ENCODE measurements around the gene KLK12. TPM values are rescaled to one million over a fixed set of nuclear protein-coding genes. Genes with fewer than 3 reads are reported as not detected.

KLK12 gene
- total RNA-seq, 1 donor from 2014 or later = not detected

DNA sequence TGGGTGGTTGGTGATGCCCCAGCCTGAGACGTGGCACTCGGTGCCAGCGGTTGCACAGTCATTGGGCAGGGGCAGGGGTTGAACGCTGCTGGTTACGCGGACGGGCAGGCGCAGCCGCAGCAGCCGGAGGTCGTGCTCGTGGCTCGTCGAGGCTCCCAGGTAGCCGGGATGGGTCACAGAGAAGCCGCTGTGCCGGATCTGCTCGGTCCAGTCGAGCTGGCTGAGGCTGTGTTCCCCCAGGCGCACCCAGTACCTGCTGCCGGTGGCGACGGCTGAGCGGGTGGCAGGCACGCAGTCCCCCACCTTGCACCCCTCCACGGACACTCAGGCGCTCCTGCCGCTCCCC lies 2.9 kb downstream of the KLK12 start:
- Mint-ChIP-seq H3K4me3 (no peak overlapping the region), H3K9me3 (no peaks in the 10 kb centered on the region), H3K4me1 (peaks cover 3% of the 10 kb centered on the region), H3K36me3 (no peaks in the 10 kb centered on the region), H3K27ac (no peak overlapping the region), H3K27me3 (ENCODE audit: low read depth) (peaks cover 34% of the 10 kb centered on the region)
- DNase-seq (ENCODE audit: low spot score in 2 of 2, unreplicated experiment in 2 of 2) = no peak
- TF ChIP-seq, protein P1, sequence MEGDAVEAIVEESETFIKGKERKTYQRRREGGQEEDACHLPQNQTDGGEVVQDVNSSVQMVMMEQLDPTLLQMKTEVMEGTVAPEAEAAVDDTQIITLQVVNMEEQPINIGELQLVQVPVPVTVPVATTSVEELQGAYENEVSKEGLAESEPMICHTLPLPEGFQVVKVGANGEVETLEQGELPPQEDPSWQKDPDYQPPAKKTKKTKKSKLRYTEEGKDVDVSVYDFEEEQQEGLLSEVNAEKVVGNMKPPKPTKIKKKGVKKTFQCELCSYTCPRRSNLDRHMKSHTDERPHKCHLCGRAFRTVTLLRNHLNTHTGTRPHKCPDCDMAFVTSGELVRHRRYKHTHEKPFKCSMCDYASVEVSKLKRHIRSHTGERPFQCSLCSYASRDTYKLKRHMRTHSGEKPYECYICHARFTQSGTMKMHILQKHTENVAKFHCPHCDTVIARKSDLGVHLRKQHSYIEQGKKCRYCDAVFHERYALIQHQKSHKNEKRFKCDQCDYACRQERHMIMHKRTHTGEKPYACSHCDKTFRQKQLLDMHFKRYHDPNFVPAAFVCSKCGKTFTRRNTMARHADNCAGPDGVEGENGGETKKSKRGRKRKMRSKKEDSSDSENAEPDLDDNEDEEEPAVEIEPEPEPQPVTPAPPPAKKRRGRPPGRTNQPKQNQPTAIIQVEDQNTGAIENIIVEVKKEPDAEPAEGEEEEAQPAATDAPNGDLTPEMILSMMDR (IDR thresholded peaks at IDR 0.05; ENCODE audit: unreplicated experiment) = no peak

DNA sequence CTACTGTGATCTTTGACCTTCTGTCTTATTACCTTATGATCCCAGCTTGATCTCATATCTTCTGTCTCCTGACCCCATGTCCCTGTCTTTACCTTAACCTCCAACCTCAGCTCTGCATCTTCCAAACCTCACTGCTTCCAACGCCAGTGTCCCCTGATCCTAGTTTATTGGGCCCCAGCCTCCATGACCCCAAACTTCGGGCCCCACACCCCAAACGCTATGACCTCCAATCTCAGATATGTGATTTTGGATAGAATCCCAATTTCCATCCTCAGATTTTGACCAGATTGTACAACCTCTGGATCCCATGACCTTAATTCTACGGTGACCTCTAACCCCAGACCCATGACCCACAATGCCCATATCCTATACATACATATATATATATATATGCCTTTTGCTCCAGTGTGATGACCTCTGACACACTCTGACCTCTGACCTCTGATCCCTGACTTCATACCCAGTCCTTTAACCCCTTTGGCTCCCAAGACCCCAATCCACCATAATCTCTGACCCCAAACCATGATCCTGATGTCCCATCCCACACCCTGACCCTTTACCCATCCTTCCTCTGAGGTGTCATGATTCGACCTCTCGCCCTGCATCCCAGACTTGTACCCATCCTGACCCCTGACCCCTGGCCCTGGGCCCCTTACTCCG lies 3.5 kb downstream of the KLK12 start:
- DNase-seq (ENCODE audit: low spot score in 2 of 2, unreplicated experiment in 2 of 2) = no peak
- Mint-ChIP-seq H3K27ac (no peak overlapping the region), H3K4me3 (no peak overlapping the region), H3K36me3 (no peaks in the 10 kb centered on the region), H3K4me1 (peaks cover 6% of the 10 kb centered on the region), H3K27me3 (ENCODE audit: low read depth) (peaks cover 33% of the 10 kb centered on the region), H3K9me3 (no peaks in the 10 kb centered on the region)
- TF ChIP-seq, protein P1 (IDR thresholded peaks at IDR 0.05; ENCODE audit: unreplicated experiment) = no peak

DNA sequence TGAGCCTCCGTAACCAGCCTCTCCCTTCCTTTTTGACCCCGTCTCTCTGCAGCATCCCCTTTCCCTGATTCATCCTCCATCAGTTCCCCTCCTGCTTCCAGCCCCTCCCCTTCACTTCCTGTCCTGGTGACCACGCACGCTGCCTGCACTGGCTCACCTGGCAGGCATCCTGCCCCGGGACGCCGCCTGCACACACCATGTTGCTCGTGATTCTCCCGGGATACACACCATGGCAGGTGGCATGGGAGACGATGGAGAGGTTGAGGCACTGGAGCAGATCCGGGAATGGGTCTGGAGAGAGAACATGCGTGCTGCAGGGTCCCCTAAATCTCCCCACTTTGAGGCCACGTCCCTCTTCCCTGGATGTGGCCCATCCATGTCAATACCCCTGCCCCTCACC lies 4.2 kb downstream of the KLK12 start:
- H3K27ac Mint-ChIP-seq = no peak overlapping the region
- H3K27me3 Mint-ChIP-seq (ENCODE audit: low read depth) = peaks cover 30% of the 10 kb centered on the region
- H3K9me3 Mint-ChIP-seq = no peaks in the 10 kb centered on the region
- H3K36me3 Mint-ChIP-seq = no peaks in the 10 kb centered on the region
- H3K4me3 Mint-ChIP-seq = no peak overlapping the region
- DNase-seq (ENCODE audit: low spot score in 2 of 2, unreplicated experiment in 2 of 2) = no peak
- H3K4me1 Mint-ChIP-seq = peaks cover 6% of the 10 kb centered on the region
- TF ChIP-seq, protein P1 (IDR thresholded peaks at IDR 0.05; ENCODE audit: unreplicated experiment) = no peak

DNA sequence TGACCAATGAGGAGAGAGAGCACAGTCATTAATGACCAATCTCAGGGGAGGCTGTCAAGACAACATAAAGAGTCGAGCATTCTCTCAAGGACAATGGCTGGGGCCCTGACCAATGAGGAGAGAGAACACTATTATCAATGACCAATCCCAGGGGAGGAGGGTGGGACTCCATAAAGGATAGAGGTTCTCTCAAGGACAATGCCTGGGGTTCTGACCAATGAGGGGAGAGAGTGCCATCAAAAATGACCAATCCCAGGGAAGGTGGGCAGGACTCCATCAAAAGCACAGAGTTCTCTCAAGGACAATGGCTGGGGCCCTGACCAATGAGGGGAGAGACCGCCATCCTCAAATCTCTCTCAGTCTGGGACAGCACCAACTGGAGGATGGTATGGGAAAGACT lies 5.1 kb downstream of the KLK12 start:
- DNase-seq (ENCODE audit: low spot score in 2 of 2, unreplicated experiment in 2 of 2) = no peak
- Mint-ChIP-seq H3K27ac (no peak overlapping the region), H3K4me1 (peaks cover 6% of the 10 kb centered on the region), H3K36me3 (no peaks in the 10 kb centered on the region), H3K27me3 (ENCODE audit: low read depth) (peaks cover 28% of the 10 kb centered on the region), H3K4me3 (no peak overlapping the region), H3K9me3 (no peaks in the 10 kb centered on the region)
- TF ChIP-seq, protein P1 (IDR thresholded peaks at IDR 0.05; ENCODE audit: unreplicated experiment) = no peak

DNA sequence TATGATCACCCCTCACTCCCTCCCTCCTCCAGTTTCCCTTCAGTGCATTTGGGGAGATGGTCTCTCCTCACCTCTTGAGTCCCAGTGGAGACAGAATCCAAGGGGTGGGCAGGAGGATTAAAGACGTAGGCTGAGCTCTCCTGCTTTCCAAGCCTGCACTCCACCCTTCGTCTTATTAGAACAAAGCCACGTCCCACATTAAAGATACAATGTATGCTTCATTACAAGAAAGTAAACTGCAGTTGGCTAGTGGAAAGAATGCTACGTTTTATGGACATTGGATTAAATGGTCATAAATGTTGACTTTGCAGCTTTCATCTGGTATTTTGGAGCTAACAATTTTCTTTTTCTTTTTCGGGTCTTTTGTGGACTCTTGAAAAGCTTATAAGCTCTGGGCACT lies 6.9 kb downstream of the KLK12 start:
- no peak overlapping the region for H3K4me3 Mint-ChIP-seq

More for the DNA sequence above, 6.9 kb downstream of the KLK12 start:
- no peak for DNase-seq (ENCODE audit: low spot score in 2 of 2, unreplicated experiment in 2 of 2)
- peaks cover 6% of the 10 kb centered on the region for H3K4me1 Mint-ChIP-seq
- peaks cover 35% of the 10 kb centered on the region for H3K27me3 Mint-ChIP-seq (ENCODE audit: low read depth)
- no peaks in the 10 kb centered on the region for H3K36me3 Mint-ChIP-seq
- H3K9me3 Mint-ChIP-seq = no peaks in the 10 kb centered on the region
- no peak overlapping the region for H3K27ac Mint-ChIP-seq
- TF ChIP-seq, protein P1 (IDR thresholded peaks at IDR 0.05; ENCODE audit: unreplicated experiment) = no peak

All from mesothelial cell of epicardium (in vitro differentiated cells).